B cell (primary cell): Measurements from ENCODE around the gene CLEC18B.

Experiments used
- EZH2 ChIP-seq: IDR thresholded peaks from 2 replicates; pipeline ENCODE4 v1.6.1; 2012; ENCODE audit warnings: borderline replicate concordance, low read depth, mild to moderate bottlenecking, moderate library complexity, low read length; ENCODE audit not compliant: insufficient read depth, poor library complexity, severe bottlenecking
- TF ChIP-seq, protein P1 (sequence below): fragments of 200-600 bp; IDR thresholded peaks from one replicate; pipeline ENCODE4 v1.8.0; 2022; ENCODE audit warnings: antibody characterized with exemption, mild to moderate bottlenecking

DNA sequence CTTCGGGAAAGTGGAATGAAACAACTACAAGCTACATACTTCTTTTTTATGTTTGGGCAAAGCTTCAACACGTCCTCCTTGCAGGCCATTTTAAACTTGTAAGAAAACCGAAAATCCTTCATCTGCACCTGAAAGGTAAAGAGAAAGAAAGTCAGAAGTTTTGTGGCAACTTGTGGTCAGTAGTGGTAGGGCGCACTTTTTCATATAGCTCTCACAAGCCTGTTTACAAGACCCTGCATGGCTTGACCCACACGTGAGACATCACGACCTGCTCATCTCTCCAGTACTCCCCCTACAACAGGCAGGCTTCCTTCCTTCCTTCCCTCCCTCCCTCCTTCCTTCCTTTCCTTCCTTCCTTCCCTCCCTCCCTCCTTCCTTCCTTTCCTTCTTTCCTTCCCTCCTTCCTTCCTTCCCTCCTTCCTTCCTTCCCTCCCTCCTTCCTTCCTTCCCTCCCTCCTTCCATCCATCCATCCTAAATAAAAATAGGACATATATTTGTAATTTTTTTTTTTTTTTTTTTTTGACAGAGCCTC, 48.7 kb upstream of the CLEC18B start:
- TF ChIP-seq, protein P1, sequence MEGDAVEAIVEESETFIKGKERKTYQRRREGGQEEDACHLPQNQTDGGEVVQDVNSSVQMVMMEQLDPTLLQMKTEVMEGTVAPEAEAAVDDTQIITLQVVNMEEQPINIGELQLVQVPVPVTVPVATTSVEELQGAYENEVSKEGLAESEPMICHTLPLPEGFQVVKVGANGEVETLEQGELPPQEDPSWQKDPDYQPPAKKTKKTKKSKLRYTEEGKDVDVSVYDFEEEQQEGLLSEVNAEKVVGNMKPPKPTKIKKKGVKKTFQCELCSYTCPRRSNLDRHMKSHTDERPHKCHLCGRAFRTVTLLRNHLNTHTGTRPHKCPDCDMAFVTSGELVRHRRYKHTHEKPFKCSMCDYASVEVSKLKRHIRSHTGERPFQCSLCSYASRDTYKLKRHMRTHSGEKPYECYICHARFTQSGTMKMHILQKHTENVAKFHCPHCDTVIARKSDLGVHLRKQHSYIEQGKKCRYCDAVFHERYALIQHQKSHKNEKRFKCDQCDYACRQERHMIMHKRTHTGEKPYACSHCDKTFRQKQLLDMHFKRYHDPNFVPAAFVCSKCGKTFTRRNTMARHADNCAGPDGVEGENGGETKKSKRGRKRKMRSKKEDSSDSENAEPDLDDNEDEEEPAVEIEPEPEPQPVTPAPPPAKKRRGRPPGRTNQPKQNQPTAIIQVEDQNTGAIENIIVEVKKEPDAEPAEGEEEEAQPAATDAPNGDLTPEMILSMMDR, result no peak
- no peak for TF ChIP-seq EZH2
